Aorta (tissue), 5 donors: ENCODE data around the gene ZNF804B. TPM values are rescaled to one million over a fixed set of nuclear protein-coding genes. Genes with fewer than 3 reads are reported as not detected.

Source experiments
- ATAC-seq: fragments of 200-7000 bp; cut with Tn5 transposase; one replicate; pipeline ENCODE4 v1.9.1; 2022; ENCODE audit warnings: moderate library complexity; ENCODE audit not compliant: low FRiP score
- DNase-seq, 2 donors: peaks; one replicate each; pipeline ENCODE4 v3.0.0-alpha.2; 2020
- H3K27ac ChIP-seq, 2 donors: one replicate each; pipeline ENCODE4 v1.5.1; 2013; ENCODE audit warnings: low read length in 2 of 2, mild to moderate bottlenecking in 2 of 2, moderate library complexity in 2 of 2, control low read depth in 1 of 2, inconsistent platforms in 1 of 2, low read depth in 1 of 2
- H3K27me3 ChIP-seq, 2 donors: one replicate each; pipeline ENCODE4 v1.6.1; 2013; ENCODE audit warnings: control low read depth in 1 of 2, low read length in 1 of 2, mild to moderate bottlenecking in 1 of 2, moderate library complexity in 1 of 2; ENCODE audit not compliant: insufficient read depth in 2 of 2, control insufficient read depth in 1 of 2
- H3K36me3 ChIP-seq, 2 donors: one replicate each; pipeline ENCODE4 v1.6.1; 2013; ENCODE audit warnings: control low read depth in 1 of 2, low read length in 1 of 2, mild to moderate bottlenecking in 1 of 2; ENCODE audit not compliant: insufficient read depth in 2 of 2, control insufficient read depth in 1 of 2
- H3K4me1 ChIP-seq, 2 donors: one replicate each; pipeline ENCODE4 v1.6.1; 2013; ENCODE audit warnings: low read length in 2 of 2, control low read depth in 1 of 2, mild to moderate bottlenecking in 1 of 2, moderate library complexity in 1 of 2; ENCODE audit not compliant: insufficient read depth in 2 of 2, control insufficient read depth in 1 of 2
- H3K4me3 ChIP-seq, 2 donors: one replicate each; pipeline ENCODE4 v1.5.1; 2013; ENCODE audit warnings: low read length in 2 of 2, control low read depth in 1 of 2, mild to moderate bottlenecking in 1 of 2
- H3K9me3 ChIP-seq: one replicate; pipeline ENCODE4 v1.6.1; 2013; ENCODE audit warnings: mild to moderate bottlenecking, low read length; ENCODE audit not compliant: control insufficient read depth
- WGBS, 2 donors: extraction: QIAGEN DNeasy Blood & Tissue Kit; methylation state at CpG; one replicate each; pipeline ENCODE4 v1.1.7; 2013; 5-methylcytosine and 5-hydroxymethylcytosine counted together
- intact Hi-C, 2 donors: fragments of 100-400 bp; cut with DNase I; formaldehyde crosslinking; loops; one replicate each; pipeline versions ENCODE4 v1.14.2 to v1.15.0; 2022
- polyA plus RNA-seq, 2 donors: library from polyadenylated mRNA; stranded (reverse); fragments of 200-250 nt; gene quantifications; one replicate each; pipeline ENCODE4 v1.2.3, GENCODE V29; 2013
- total RNA-seq, 2 donors: library from RNA; stranded (reverse); fragmentation: NEBNext Ultra II Directional; extraction: Animal tissue kit (Norgen Biotek cat#: 25700); gene quantifications; one replicate each; pipeline ENCODE4 v1.2.1, GENCODE V29; 2021
- donor health status: healthy with polysubstance abuse.
- donor health status: Bipolar disorder and iron deficiency.
- donor health status: DM: no; HTN: no; CAD: no.
- donor health status: DM: no; HTN: no; CAD: no.
- donor health status: DM: yes; HTN: yes; CAD: no.

Gene ZNF804B
- total and polyA plus RNA-seq, 4 donors, result not detected

DNA sequence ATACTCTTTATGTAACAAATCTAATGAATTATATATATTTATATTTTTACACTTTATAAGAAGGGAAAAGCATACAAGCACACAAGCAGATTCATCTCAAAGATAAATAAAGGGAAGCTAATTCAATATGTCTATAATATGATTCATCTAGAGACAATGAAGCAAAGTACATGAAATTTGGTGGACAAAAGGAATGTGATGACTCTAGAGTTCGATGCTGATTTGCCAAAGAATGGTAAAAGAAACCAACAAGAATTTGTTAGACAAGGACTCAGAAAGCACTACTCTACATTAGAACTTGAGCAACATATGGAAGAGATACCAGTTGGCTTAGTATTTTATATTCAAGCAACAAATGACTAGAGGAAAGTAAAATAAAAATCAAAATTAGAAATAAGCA, 572.5 kb downstream of the ZNF804B start:
- WGBS, 2 donors, result 68 to 73% methylated on average over 1 of the region's 1 CpG

DNA sequence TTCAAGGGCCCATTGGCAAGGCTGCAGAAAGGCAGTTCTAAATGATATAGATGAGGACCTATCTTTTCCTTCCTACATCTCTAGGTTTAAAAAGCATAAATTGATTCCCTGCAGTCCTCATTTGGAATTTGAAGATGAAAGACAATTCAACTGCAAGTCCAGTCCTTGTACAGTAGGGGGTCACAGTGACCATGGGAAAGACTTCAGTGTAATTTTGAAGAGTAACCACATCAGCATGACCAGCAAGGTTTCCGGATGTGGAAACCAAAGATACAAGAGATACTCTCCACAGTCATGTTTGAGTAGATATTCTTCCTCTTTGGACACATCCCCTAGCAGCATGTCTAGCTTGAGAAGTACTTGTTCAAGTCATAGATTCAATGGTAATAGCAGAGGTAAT, 575.3 kb downstream of the ZNF804B start:
- Histone ChIP-seq H3K36me3 (no peaks in the 10 kb centered on the region), H3K9me3 (no peaks in the 10 kb centered on the region), H3K4me1 (no peaks in the 10 kb centered on the region), H3K4me3 (no peak overlapping the region), H3K27ac (no peak overlapping the region), H3K27me3 (no peaks in the 10 kb centered on the region)
- no peak for ATAC-seq
- WGBS, 2 donors, result 76 to 81% methylated on average over 1 of the region's 1 CpG
- no peak for DNase-seq
- intact Hi-C loops, result no loop called here

More for the DNA sequence above, 572.5 kb downstream of the ZNF804B start:
- Histone ChIP-seq H3K4me1 (no peaks in the 10 kb centered on the region), H3K9me3 (no peaks in the 10 kb centered on the region), H3K4me3 (no peak overlapping the region), H3K36me3 (no peaks in the 10 kb centered on the region), H3K27me3 (no peaks in the 10 kb centered on the region), H3K27ac (no peak overlapping the region)
- ATAC-seq (no peak), DNase-seq (no peak)
- intact Hi-C loops, result no loop called here

DNA sequence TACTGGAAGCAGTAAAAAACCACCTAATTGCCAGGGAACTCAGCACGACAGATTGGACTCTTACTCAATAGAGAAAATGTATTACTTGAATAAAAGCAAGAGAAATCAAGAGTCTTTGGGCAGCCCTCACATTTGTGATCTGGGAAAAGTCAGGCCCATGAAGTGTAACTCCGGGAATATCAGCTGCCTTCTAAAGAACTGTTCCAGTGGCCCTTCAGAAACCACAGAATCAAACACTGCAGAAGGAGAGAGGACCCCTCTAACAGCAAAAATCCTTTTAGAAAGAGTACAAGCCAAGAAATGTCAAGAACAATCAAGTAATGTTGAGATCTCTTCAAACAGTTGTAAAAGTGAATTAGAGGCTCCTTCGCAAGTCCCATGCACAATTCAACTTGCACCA, 576.0 kb downstream of the ZNF804B start:
- Histone ChIP-seq H3K4me3 (no peak overlapping the region), H3K4me1 (no peaks in the 10 kb centered on the region), H3K27ac (no peak overlapping the region), H3K9me3 (no peaks in the 10 kb centered on the region), H3K27me3 (no peaks in the 10 kb centered on the region), H3K36me3 (no peaks in the 10 kb centered on the region)
- intact Hi-C loops, result no loop called here
- ATAC-seq (no peak), DNase-seq (no peak)
- 47 to 58% methylated on average over 3 of the region's 3 CpGs for WGBS, 2 donors

DNA sequence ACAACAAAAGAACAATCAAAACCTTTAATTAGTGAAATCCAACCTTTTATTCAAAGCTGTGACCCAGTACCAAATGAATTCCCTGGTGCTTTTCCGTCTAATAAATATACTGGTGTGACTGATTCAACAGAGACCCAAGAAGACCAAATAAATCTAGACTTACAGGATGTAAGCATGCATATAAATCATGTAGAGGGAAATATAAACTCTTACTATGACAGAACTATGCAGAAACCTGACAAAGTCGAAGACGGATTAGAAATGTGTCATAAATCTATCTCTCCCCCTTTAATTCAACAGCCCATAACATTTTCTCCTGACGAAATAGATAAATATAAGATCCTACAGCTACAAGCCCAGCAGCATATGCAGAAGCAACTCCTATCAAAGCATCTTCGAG, 576.6 kb downstream of the ZNF804B start:
- H3K27me3 ChIP-seq, result no peaks in the 10 kb centered on the region
- DNase-seq (no peak), ATAC-seq (no peak)
- H3K4me3 ChIP-seq, result no peak overlapping the region
- H3K4me1 ChIP-seq, result no peaks in the 10 kb centered on the region
- 20 to 35% methylated on average over 5 of the region's 5 CpGs for WGBS, 2 donors
- no peaks in the 10 kb centered on the region for H3K36me3 ChIP-seq
- no peak overlapping the region for H3K27ac ChIP-seq
- H3K9me3 ChIP-seq, result no peaks in the 10 kb centered on the region
- intact Hi-C loops, result no loop called here

DNA sequence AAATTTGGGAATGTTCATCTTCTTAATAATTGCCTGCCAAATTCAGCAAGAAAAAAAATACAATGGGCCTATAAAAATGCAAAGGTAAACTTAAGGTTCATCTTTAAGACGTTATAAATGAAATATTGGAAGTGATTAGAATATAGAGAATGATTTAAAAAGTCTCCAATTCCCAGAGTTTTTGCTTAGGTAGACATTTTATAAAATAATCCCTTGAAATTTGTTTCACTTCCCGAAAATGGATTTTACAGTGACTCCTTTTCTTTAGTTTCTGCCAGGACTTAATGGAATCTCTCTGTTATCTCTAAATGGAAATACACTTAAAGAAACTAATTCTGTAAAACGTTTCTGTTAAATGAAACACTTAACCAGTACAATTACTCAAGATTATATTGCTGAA, 580.2 kb downstream of the ZNF804B start:
- Histone ChIP-seq H3K4me3 (no peak overlapping the region), H3K27me3 (no peaks in the 10 kb centered on the region), H3K36me3 (no peaks in the 10 kb centered on the region), H3K27ac (no peak overlapping the region), H3K9me3 (no peaks in the 10 kb centered on the region), H3K4me1 (no peaks in the 10 kb centered on the region)
- ATAC-seq, result no peak
- no peak for DNase-seq
- 33 to 35% methylated on average over 3 of the region's 3 CpGs for WGBS, 2 donors
- intact Hi-C loops, result no loop called here

DNA sequence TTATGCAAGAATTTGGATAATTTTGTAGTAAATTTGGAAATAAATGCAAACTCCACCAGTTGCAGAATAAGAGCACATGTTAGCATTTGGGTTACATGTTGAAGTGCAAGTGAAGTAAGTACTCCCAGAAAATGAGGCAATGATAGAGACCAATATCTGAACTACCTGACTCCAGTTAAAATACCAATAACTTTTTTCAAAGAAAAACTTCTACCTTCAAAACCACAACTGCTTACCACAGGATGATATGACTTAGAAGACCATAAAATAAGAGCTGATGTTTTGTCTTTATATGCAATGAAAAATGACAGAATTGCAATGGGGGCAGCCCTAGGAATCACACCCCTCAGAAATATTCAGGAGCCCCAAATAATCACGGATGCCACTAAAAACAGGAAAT, 597.6 kb downstream of the ZNF804B start:
- intact Hi-C loops, result no loop called here
- Histone ChIP-seq H3K27ac (no peak overlapping the region), H3K27me3 (no peaks in the 10 kb centered on the region), H3K36me3 (no peaks in the 10 kb centered on the region), H3K4me3 (no peak overlapping the region), H3K9me3 (peaks cover 2% of the 10 kb centered on the region), H3K4me1 (no peaks in the 10 kb centered on the region)
- DNase-seq, result no peak
- WGBS, 2 donors, result 45% methylated on average over 1 of the region's 1 CpG
- ATAC-seq, result no peak

DNA sequence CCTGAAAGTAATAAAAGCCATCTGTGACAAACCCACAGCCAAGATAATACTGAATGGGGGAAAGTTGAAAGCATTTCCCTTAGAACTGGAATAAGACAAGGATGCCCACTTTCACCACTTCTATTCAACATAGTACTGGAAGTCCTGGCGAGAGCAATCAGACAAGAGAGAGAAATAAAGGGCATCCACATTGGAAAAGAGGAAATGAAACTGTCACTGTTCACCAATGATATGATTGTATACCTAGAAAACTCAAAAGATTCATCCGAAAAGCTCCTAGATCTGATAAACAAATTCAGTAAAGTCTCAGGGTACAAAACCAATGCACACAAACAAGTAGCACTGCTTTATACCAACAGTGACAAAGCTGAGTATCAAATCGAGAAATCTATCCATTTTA, 617.7 kb downstream of the ZNF804B start:
- Histone ChIP-seq H3K4me1 (no peaks in the 10 kb centered on the region), H3K27ac (no peak overlapping the region), H3K9me3 (no peaks in the 10 kb centered on the region), H3K4me3 (no peak overlapping the region), H3K36me3 (no peaks in the 10 kb centered on the region), H3K27me3 (no peaks in the 10 kb centered on the region)
- 82% methylated on average over 3 of the region's 3 CpGs for WGBS, 2 donors
- intact Hi-C loops, result no loop called here
- no peak for DNase-seq
- ATAC-seq, result no peak

DNA sequence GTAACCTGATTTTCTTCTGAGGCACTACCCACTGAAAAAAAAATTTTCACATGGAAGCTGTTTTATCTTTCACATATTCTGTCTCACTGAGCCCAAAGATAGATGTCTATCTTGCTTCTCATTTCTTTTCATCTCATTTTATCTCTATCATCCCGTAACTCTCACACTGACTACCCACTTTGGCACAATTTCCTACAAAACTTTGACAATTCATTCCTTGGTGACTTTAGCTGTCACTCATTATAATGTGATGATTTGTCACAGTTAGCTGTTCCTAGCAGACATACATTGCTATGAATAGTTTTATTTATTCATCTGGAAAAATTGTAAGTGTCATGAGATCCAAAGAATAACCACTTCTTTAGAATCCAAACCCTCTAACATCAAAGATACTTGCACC, 625.9 kb downstream of the ZNF804B start:
- H3K27me3 ChIP-seq, result no peaks in the 10 kb centered on the region
- no peak for ATAC-seq
- no peaks in the 10 kb centered on the region for H3K36me3 ChIP-seq
- no peak overlapping the region for H3K4me3 ChIP-seq
- no peaks in the 10 kb centered on the region for H3K9me3 ChIP-seq
- H3K4me1 ChIP-seq, result no peaks in the 10 kb centered on the region
- DNase-seq, result no peak
- WGBS, 2 donors, result 66 to 71% methylated on average over 1 of the region's 1 CpG
- H3K27ac ChIP-seq, result no peak overlapping the region
- intact Hi-C loops, result no loop called here
